H9 (cell line): ENCODE data around the gene TMEM208. TPM values are rescaled to one million over a fixed set of nuclear protein-coding genes. Genes with fewer than 3 reads are reported as not detected.
A peak's percentile ranks its signal among the peaks of the same experiment; 100 is the strongest.

Source experiments
- DNase-seq: peaks from one replicate; pipeline ENCODE4 v3.0.0-alpha.2; 2017
- H2AFZ ChIP-seq: one replicate; pipeline ENCODE4 v1.6.1; 2013; ENCODE audit warnings: mild to moderate bottlenecking, low read length, control low read depth, moderate library complexity
- H2AK5ac ChIP-seq: 2 replicates; pipeline ENCODE4 v1.6.1; 2013; ENCODE audit warnings: low read length, control low read depth, mixed read lengths; ENCODE audit not compliant: insufficient read length
- H2BK120ac ChIP-seq: one replicate; pipeline ENCODE4 v1.6.1; 2013; ENCODE audit warnings: low read depth, mild to moderate bottlenecking, low read length, control low read depth, inconsistent platforms; ENCODE audit not compliant: poor library complexity, severe bottlenecking
- H2BK12ac ChIP-seq: 2 replicates; pipeline ENCODE4 v1.6.1; 2013; ENCODE audit warnings: low read length, control low read depth, mixed read lengths, low read depth; ENCODE audit not compliant: insufficient read length
- H2BK15ac ChIP-seq: 2 replicates; pipeline ENCODE4 v1.6.1; 2013; ENCODE audit warnings: low read depth, low read length, control low read depth
- H2BK20ac ChIP-seq: one replicate; pipeline ENCODE4 v1.6.1; 2013; ENCODE audit warnings: low read depth, mild to moderate bottlenecking, low read length, control low read depth, inconsistent platforms; ENCODE audit not compliant: poor library complexity, severe bottlenecking
- H2BK5ac ChIP-seq: 2 replicates; pipeline ENCODE4 v1.6.1; 2013; ENCODE audit warnings: low read length, control low read depth, mixed read lengths; ENCODE audit not compliant: insufficient read length
- H3K14ac ChIP-seq: 2 replicates; pipeline ENCODE4 v1.6.1; 2013; ENCODE audit warnings: low read length, control low read depth; ENCODE audit not compliant: insufficient read depth
- H3K18ac ChIP-seq: 2 replicates; pipeline ENCODE4 v1.6.1; 2013; ENCODE audit warnings: low read depth, mild to moderate bottlenecking, mixed read lengths, low read length, control low read depth; ENCODE audit not compliant: insufficient read length
- H3K23ac ChIP-seq: 2 replicates; pipeline ENCODE4 v1.6.1; 2013; ENCODE audit warnings: low read length, control low read depth, mixed read lengths, low read depth; ENCODE audit not compliant: insufficient read length
- H3K23me2 ChIP-seq: 2 replicates; pipeline ENCODE4 v1.6.1; 2013; ENCODE audit warnings: low read depth, mild to moderate bottlenecking, mixed read lengths, low read length, control low read depth; ENCODE audit not compliant: insufficient read length, poor library complexity, severe bottlenecking
- H3K27ac ChIP-seq: 2 replicates; pipeline ENCODE4 v1.5.1; 2013; ENCODE audit warnings: low read length, control low read depth, mixed read lengths, low read depth; ENCODE audit not compliant: insufficient read length
- H3K27me3 ChIP-seq: 2 replicates; pipeline ENCODE4 v1.6.1; 2013; ENCODE audit warnings: low read length, control low read depth, inconsistent platforms; ENCODE audit not compliant: insufficient read depth
- H3K4ac ChIP-seq: 2 replicates; pipeline ENCODE4 v1.6.1; 2013; ENCODE audit warnings: low read depth, mild to moderate bottlenecking, control low read depth, inconsistent platforms, low read length, moderate library complexity
- H3K4me1 ChIP-seq: 2 replicates; pipeline ENCODE4 v1.6.1; 2013; ENCODE audit warnings: low read length, control low read depth, inconsistent platforms; ENCODE audit not compliant: insufficient read depth
- H3K4me2 ChIP-seq: 2 replicates; pipeline ENCODE4 v1.6.1; 2013; ENCODE audit warnings: low read length, control low read depth, mixed read lengths; ENCODE audit not compliant: insufficient read length, insufficient read depth
- H3K56ac ChIP-seq: 2 replicates; pipeline ENCODE4 v1.6.1; 2013; ENCODE audit warnings: low read depth, mild to moderate bottlenecking, mixed read lengths, low read length, control low read depth; ENCODE audit not compliant: insufficient read length
- H3K79me1 ChIP-seq: 2 replicates; pipeline ENCODE4 v1.6.1; 2013; ENCODE audit warnings: low read depth, mild to moderate bottlenecking, moderate library complexity, low read length, control low read depth, inconsistent platforms; ENCODE audit not compliant: insufficient read depth, poor library complexity, severe bottlenecking
- H3K79me2 ChIP-seq: 2 replicates; pipeline ENCODE4 v1.6.1; 2013; ENCODE audit warnings: low read length, control low read depth, inconsistent platforms; ENCODE audit not compliant: insufficient read depth
- H3K9ac ChIP-seq: 2 replicates; pipeline ENCODE4 v1.6.1; 2013; ENCODE audit warnings: low read length, control low read depth, mixed read lengths; ENCODE audit not compliant: insufficient read length; ENCODE audit errors: extremely low read depth
- H3K9me3 ChIP-seq: one replicate; pipeline ENCODE4 v1.6.1; 2013; ENCODE audit warnings: low read depth, low read length, inconsistent platforms; ENCODE audit not compliant: control insufficient read depth
- H3T11ph ChIP-seq: one replicate; pipeline ENCODE4 v1.6.1; 2013; ENCODE audit warnings: mild to moderate bottlenecking, low read length, control low read depth, inconsistent platforms
- H4K20me1 ChIP-seq: one replicate; pipeline ENCODE4 v1.6.1; 2013; ENCODE audit not compliant: control insufficient read depth, insufficient read length, insufficient read depth
- H4K5ac ChIP-seq: 2 replicates; pipeline ENCODE4 v1.6.1; 2013; ENCODE audit warnings: low read depth, mild to moderate bottlenecking, mixed read lengths, low read length, control low read depth; ENCODE audit not compliant: insufficient read length
- H4K8ac ChIP-seq: replicated peaks from 2 replicates; pipeline ENCODE4 v1.6.1; 2013; ENCODE audit warnings: low read length, control low read depth, mixed read lengths, low read depth; ENCODE audit not compliant: insufficient read length
- H4K91ac ChIP-seq: 2 replicates; pipeline ENCODE4 v1.6.1; 2013; ENCODE audit warnings: low read depth, mild to moderate bottlenecking, moderate library complexity, mixed read lengths, low read length, control low read depth; ENCODE audit not compliant: insufficient read length
- H3K27ac Mint-ChIP-seq, 3 experiments: 2 replicates in 2 of 3; 3 replicates in 1 of 3; pipeline ENCODE4 v1.8.0; 2020 to 2021; ENCODE audit warnings: mixed read lengths in 3 of 3, mild to moderate bottlenecking in 1 of 3, moderate library complexity in 1 of 3
- H3K27me3 Mint-ChIP-seq: 2 replicates; pipeline ENCODE4 v1.8.0; 2021; ENCODE audit warnings: low read depth, mild to moderate bottlenecking, moderate library complexity, mixed read lengths
- H3K36me3 Mint-ChIP-seq, 3 experiments: 2 replicates in 2 of 3; 3 replicates in 1 of 3; pipeline ENCODE4 v1.8.0; 2020 to 2021; ENCODE audit warnings: low read depth in 3 of 3, mixed read lengths in 3 of 3; ENCODE audit not compliant: insufficient read depth in 1 of 3
- H3K4me1 Mint-ChIP-seq, 2 experiments: 2 replicates each; pipeline ENCODE4 v1.8.0; 2020; ENCODE audit warnings: mixed read lengths in 2 of 2
- H3K4me3 Mint-ChIP-seq, 2 experiments: 2 replicates in 1 of 2; 3 replicates in 1 of 2; pipeline ENCODE4 v1.8.0; 2020 to 2021; ENCODE audit warnings: mild to moderate bottlenecking in 2 of 2, mixed read lengths in 2 of 2, moderate library complexity in 1 of 2
- H3K9me3 Mint-ChIP-seq, 2 experiments: 2 replicates in 1 of 2; 3 replicates in 1 of 2; pipeline ENCODE4 v1.8.0; 2020; ENCODE audit warnings: mild to moderate bottlenecking in 2 of 2, mixed read lengths in 2 of 2, moderate library complexity in 1 of 2
- WGBS: extraction: QIAGEN DNeasy Blood & Tissue Kit; methylation state at CpG from one replicate; pipeline ENCODE4 v1.1.7; 2013; ENCODE audit warnings: missing lambda C conversion rate, low lambda C conversion rate, mixed read lengths; ENCODE audit not compliant: insufficient read length; ENCODE audit errors: extremely low coverage; 5-methylcytosine and 5-hydroxymethylcytosine counted together
- total RNA-seq: library from RNA; stranded (reverse); gene quantifications from 2 replicates; pipeline ENCODE4 v1.2.1, GENCODE V29; 2021
- TF ChIP-seq, protein P1 (sequence below): fragments of 200-600 bp; sonication (generic); conservative IDR thresholded peaks from 3 replicates; pipeline ENCODE4 v1.8.0; 2021; ENCODE audit warnings: antibody characterized with exemption, mild to moderate bottlenecking

Gene TMEM208
- total RNA-seq, 1 experiment from 2014 or later = 42.6 TPM

DNA sequence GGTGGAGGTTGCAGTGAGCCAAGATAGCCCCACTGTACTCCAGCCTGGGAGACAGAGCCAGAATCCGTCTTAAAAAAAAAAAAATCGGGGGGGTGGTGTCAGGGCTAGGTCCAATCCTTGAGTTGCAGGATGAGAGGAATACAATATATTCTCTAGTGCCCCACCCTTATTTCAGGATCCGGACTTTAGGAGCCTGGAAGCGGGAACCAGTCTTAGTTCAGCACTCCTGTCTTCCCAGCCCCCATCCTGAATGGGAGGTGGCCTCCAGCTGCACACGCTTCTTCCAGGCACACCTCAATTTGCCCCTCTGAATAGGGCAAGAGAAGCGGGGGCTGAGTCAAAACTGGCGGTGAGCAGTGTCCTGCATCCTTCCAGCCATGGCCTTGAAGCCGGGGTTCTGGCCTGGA is 18.7 kb downstream of the TMEM208 start:
- Histone ChIP-seq H2BK120ac (no peak overlapping the region), H3K4me1 (peaks cover 13% of the 10 kb centered on the region; the same call in 1 of the 2 replicates), H3K4ac (no peak overlapping the region), H3K79me2 (no peaks in the 10 kb centered on the region; the same call in 1 of the 2 replicates), H4K8ac (no peak overlapping the region), H4K20me1 (peaks cover 3% of the 10 kb centered on the region), H2BK12ac (no peak overlapping the region), H3K9ac (peak overlapping the region; percentile 12), H3K23ac (no peak overlapping the region), H2BK5ac (no peak overlapping the region), H4K91ac (no peak overlapping the region), H3K56ac (no peak overlapping the region), H3K27ac (no peak overlapping the region), H3K79me1 (peaks cover under 1% of the 10 kb centered on the region), H3K23me2 (peaks cover 31% of the 10 kb centered on the region), H3K4me2 (peak overlapping the region; percentile 41), H3K9me3 (no peaks in the 10 kb centered on the region), H4K5ac (no peak overlapping the region), H3T11ph (no peak overlapping the region), H3K27me3 (no peaks in the 10 kb centered on the region; the same call in 1 of the 2 replicates), H3K18ac (no peak overlapping the region), H2AFZ (no peak overlapping the region), H2AK5ac (no peak overlapping the region), H2BK20ac (no peak overlapping the region), H3K14ac (peak overlapping the region; percentile 74), H2BK15ac (no peak overlapping the region)
- Mint-ChIP-seq H3K4me3 (peak overlapping the region; percentile 86 to 94), H3K36me3 (no peaks in the 10 kb centered on the region; a peak in 2 of 7 replicates), H3K4me1 (peaks cover 42 to 50% of the 10 kb centered on the region in 2 experiments), H3K27ac (peak overlapping the region; percentile 16 to 85 (median 52); a peak in 3 of 7 replicates), H3K27me3 (peaks cover 24% of the 10 kb centered on the region), H3K9me3 (no peaks in the 10 kb centered on the region)
- no peak for DNase-seq
- WGBS = no CpG with 5 or more reads among the region's 8 CpGs
- TF ChIP-seq, protein P1, sequence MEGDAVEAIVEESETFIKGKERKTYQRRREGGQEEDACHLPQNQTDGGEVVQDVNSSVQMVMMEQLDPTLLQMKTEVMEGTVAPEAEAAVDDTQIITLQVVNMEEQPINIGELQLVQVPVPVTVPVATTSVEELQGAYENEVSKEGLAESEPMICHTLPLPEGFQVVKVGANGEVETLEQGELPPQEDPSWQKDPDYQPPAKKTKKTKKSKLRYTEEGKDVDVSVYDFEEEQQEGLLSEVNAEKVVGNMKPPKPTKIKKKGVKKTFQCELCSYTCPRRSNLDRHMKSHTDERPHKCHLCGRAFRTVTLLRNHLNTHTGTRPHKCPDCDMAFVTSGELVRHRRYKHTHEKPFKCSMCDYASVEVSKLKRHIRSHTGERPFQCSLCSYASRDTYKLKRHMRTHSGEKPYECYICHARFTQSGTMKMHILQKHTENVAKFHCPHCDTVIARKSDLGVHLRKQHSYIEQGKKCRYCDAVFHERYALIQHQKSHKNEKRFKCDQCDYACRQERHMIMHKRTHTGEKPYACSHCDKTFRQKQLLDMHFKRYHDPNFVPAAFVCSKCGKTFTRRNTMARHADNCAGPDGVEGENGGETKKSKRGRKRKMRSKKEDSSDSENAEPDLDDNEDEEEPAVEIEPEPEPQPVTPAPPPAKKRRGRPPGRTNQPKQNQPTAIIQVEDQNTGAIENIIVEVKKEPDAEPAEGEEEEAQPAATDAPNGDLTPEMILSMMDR = no peak
